Activated CD4-positive, alpha-beta T cell treated with anti-CD3 and anti-CD28 coated beads, Interleukin-2, amount 10 ng/mL, durations not matched to agents 24 days and 14 days (primary cell): ENCODE results near the gene MTMR3. TPM values are rescaled to one million over a fixed set of nuclear protein-coding genes. Genes with fewer than 3 reads are reported as not detected.
"Not testable (repeated sequence)": the region's sequence is repeated elsewhere in the genome, so short reads cannot be mapped to it uniquely, and the experiment has no call there.

Experiments used
- DNase-seq: peaks from one replicate; pipeline ENCODE4 v3.0.0; 2022
- H3K27ac Mint-ChIP-seq: one replicate; pipeline ENCODE4 v1.8.0; 2022; ENCODE audit warnings: mild to moderate bottlenecking, mixed read lengths
- H3K27me3 Mint-ChIP-seq: one replicate; pipeline ENCODE4 v1.8.0; 2022; ENCODE audit warnings: mixed read lengths
- H3K36me3 Mint-ChIP-seq: one replicate; pipeline ENCODE4 v1.8.0; 2022; ENCODE audit warnings: low read depth, mild to moderate bottlenecking, mixed read lengths
- H3K4me1 Mint-ChIP-seq: one replicate; pipeline ENCODE4 v1.8.0; 2021; ENCODE audit warnings: mixed read lengths
- H3K4me3 Mint-ChIP-seq: one replicate; pipeline ENCODE4 v1.8.0; 2022; ENCODE audit warnings: mild to moderate bottlenecking, moderate library complexity, mixed read lengths
- H3K9me3 Mint-ChIP-seq: one replicate; pipeline ENCODE4 v1.8.0; 2021; ENCODE audit warnings: mixed read lengths
- intact Hi-C: fragments of 100-400 bp; cut with micrococcal nuclease; formaldehyde crosslinking; loops from one replicate; pipeline ENCODE4 v1.15.1; 2023
- total RNA-seq: library from RNA; stranded (reverse); gene quantifications from 2 replicates; pipeline ENCODE4 v1.2.3, GENCODE V29; 2022

MTMR3 gene
- total RNA-seq, 1 donor from 2014 or later, result 23.9 TPM

DNA sequence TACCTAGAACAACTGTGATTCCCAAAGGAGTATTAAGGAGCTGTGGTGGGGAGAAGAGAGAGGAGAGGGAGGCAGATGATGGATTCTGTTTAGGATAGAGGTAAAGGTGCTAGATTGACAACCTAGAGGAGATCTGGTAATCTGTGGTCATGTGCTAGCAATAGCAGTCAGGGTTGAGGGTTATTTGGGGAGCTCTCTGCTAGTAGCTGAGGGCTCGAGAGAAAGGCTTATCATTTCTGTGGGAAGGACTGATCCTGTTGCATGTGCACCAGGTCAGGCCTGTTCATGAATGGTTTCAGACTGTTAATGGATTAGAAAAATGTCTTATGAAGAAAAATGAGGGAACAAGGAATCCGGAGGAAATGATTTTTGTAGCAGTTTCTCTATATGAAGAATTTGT lies 63.2 kb downstream of the MTMR3 start:
- Mint-ChIP-seq H3K36me3 (no peaks in the 10 kb centered on the region), H3K9me3 (no peaks in the 10 kb centered on the region), H3K27ac (no peak overlapping the region), H3K4me3 (no peak overlapping the region), H3K27me3 (peaks cover 1% of the 10 kb centered on the region), H3K4me1 (peaks cover 7% of the 10 kb centered on the region)
- DNase-seq, result no peak
- intact Hi-C loops, result no loop called here

- Mint-ChIP-seq H3K27ac (no peak overlapping the region), H3K9me3 (no peaks in the 10 kb centered on the region), H3K4me3 (no peak overlapping the region), H3K27me3 (peaks cover 1% of the 10 kb centered on the region), H3K4me1 (peaks cover 6% of the 10 kb centered on the region), H3K36me3 (no peaks in the 10 kb centered on the region)
- intact Hi-C loops, result no loop called here
- no peak for DNase-seq
Measured at GRCh38 chr22:29947410-29948384, 64.7 kb downstream of the MTMR3 start.

GRCh38 chr22:29948385-29948769 lies 65.4 kb downstream of the MTMR3 start:
- Mint-ChIP-seq H3K27ac (no peak overlapping the region), H3K9me3 (no peaks in the 10 kb centered on the region), H3K4me3 (no peak overlapping the region), H3K36me3 (no peaks in the 10 kb centered on the region), H3K27me3 (peaks cover 1% of the 10 kb centered on the region), H3K4me1 (peaks cover 6% of the 10 kb centered on the region)
- intact Hi-C loops, result no loop called here
- no peak for DNase-seq

GRCh38 chr22:29949872-29950271 lies 66.9 kb downstream of the MTMR3 start:
- H3K9me3 Mint-ChIP-seq, result no peaks in the 10 kb centered on the region
- no peak overlapping the region for H3K4me3 Mint-ChIP-seq
- H3K27me3 Mint-ChIP-seq, result peaks cover 1% of the 10 kb centered on the region
- H3K27ac Mint-ChIP-seq, result no peak overlapping the region
- no peak for DNase-seq
- H3K4me1 Mint-ChIP-seq, result no peaks in the 10 kb centered on the region
- H3K36me3 Mint-ChIP-seq, result no peaks in the 10 kb centered on the region
- intact Hi-C loops, result no loop called here

- Mint-ChIP-seq H3K4me1 (no peaks in the 10 kb centered on the region), H3K27me3 (peaks cover 1% of the 10 kb centered on the region), H3K27ac (no peak overlapping the region), H3K9me3 (no peaks in the 10 kb centered on the region), H3K36me3 (no peaks in the 10 kb centered on the region), H3K4me3 (no peak overlapping the region)
- intact Hi-C loops, result no loop called here
- no peak for DNase-seq
Measured at GRCh38 chr22:29951791-29952413, 68.9 kb downstream of the MTMR3 start.

GRCh38 chr22:29954203-29954855 lies 71.4 kb downstream of the MTMR3 start:
- no peak for DNase-seq
- peaks cover 4% of the 10 kb centered on the region for H3K36me3 Mint-ChIP-seq
- intact Hi-C loops, result no loop called here
- no peak overlapping the region for H3K27ac Mint-ChIP-seq
- no peak overlapping the region for H3K4me3 Mint-ChIP-seq
- no peaks in the 10 kb centered on the region for H3K27me3 Mint-ChIP-seq
- no peaks in the 10 kb centered on the region for H3K9me3 Mint-ChIP-seq
- H3K4me1 Mint-ChIP-seq, result no peaks in the 10 kb centered on the region

- Mint-ChIP-seq H3K9me3 (no peaks in the 10 kb centered on the region), H3K27ac (no peak overlapping the region), H3K27me3 (no peaks in the 10 kb centered on the region), H3K36me3 (peaks cover 4% of the 10 kb centered on the region), H3K4me3 (no peak overlapping the region), H3K4me1 (no peaks in the 10 kb centered on the region)
- DNase-seq, result no peak
- intact Hi-C loops, result no loop called here
Measured at GRCh38 chr22:29956680-29957079, 73.7 kb downstream of the MTMR3 start.

DNA sequence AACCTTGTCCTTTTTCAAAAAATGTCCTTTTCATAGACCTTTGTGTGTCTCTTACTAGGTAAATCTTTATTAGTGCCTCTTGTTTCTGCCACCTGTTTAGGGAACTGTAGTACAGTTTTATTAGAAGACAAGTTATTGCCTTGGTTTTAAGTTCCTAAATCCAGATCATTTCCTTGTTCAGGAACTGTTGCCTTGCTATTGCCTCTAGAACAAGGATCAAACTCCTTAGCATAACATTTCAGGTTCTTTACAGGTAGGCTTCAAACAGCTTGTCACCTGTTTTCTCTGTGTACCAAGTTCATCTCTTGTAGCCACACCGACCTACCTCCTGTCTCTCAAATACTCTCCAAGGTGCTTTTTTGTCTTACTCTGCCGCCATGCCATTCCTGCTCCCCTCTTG lies 75.2 kb downstream of the MTMR3 start:
- Mint-ChIP-seq H3K4me3 (no peak overlapping the region), H3K27ac (no peak overlapping the region), H3K36me3 (peaks cover 4% of the 10 kb centered on the region), H3K4me1 (no peaks in the 10 kb centered on the region), H3K27me3 (no peaks in the 10 kb centered on the region), H3K9me3 (no peaks in the 10 kb centered on the region)
- intact Hi-C loops, result no loop called here
- DNase-seq, result no peak

GRCh38 chr22:29964776-29965175 lies 81.8 kb downstream of the MTMR3 start:
- Mint-ChIP-seq H3K27me3 (no peaks in the 10 kb centered on the region), H3K4me3 (no peak overlapping the region), H3K4me1 (peaks cover 2% of the 10 kb centered on the region), H3K9me3 (no peaks in the 10 kb centered on the region), H3K36me3 (peaks cover 2% of the 10 kb centered on the region), H3K27ac (no peak overlapping the region)
- DNase-seq, result no peak
- intact Hi-C loops, result no loop called here

DNA sequence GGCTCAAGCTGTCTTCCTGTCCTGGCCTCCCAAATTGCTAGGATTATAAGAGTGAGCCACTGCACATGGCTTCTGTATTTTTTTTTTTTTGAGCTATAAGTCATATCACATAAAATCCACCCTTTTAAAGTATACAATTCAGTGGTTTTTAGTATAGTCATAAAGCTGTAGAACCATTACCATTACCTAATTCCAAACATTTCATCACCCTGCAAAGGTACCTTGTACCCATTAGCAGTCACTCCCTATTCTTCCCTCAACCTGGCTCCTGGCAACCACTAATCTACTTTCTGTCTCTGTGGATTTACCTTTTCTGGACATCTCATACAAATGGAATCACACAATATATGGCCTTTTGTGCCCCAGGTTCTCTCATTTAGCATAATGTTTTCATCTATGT lies 84.5 kb downstream of the MTMR3 start:
- no peak for DNase-seq
- Mint-ChIP-seq H3K9me3 (no peaks in the 10 kb centered on the region), H3K4me1 (peaks cover 2% of the 10 kb centered on the region), H3K27ac (no peak overlapping the region), H3K27me3 (no peaks in the 10 kb centered on the region), H3K36me3 (peaks cover 11% of the 10 kb centered on the region), H3K4me3 (no peak overlapping the region)
- intact Hi-C loops, result no loop called here

DNA sequence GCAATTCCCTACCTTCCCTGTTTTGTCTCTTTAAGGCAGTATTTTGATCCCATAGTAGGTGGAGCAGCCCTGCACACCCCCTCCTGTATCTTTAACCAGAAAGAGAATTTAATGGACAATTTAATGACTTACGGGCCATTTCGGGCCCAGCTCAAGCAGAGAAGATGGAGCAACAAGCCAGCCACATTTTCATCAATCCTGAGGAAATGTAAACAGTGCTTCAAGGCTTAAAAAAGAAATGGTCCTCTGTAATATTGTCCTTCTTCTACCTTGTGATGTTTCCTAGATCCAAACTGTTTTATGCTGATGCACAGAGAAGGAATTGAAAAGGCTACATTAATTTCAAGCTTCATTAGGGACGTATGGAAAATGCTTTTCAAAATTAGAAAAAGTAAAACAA lies 88.6 kb downstream of the MTMR3 start:
- Mint-ChIP-seq H3K36me3 (peaks cover 11% of the 10 kb centered on the region), H3K27ac (no peak overlapping the region), H3K4me3 (no peak overlapping the region), H3K27me3 (no peaks in the 10 kb centered on the region), H3K9me3 (no peaks in the 10 kb centered on the region), H3K4me1 (no peaks in the 10 kb centered on the region)
- no peak for DNase-seq
- intact Hi-C loops, result no loop called here

- intact Hi-C loops, result no loop called here
- no peaks in the 10 kb centered on the region for H3K9me3 Mint-ChIP-seq
- H3K4me3 Mint-ChIP-seq, result no peak overlapping the region
- H3K27me3 Mint-ChIP-seq, result no peaks in the 10 kb centered on the region
- DNase-seq, result no peak
- H3K36me3 Mint-ChIP-seq, result peaks cover 11% of the 10 kb centered on the region
- no peaks in the 10 kb centered on the region for H3K4me1 Mint-ChIP-seq
- H3K27ac Mint-ChIP-seq, result no peak overlapping the region
Measured at GRCh38 chr22:29972121-29972520, 89.1 kb downstream of the MTMR3 start.

GRCh38 chr22:29973269-29973668 lies 90.3 kb downstream of the MTMR3 start:
- peaks cover 11% of the 10 kb centered on the region for H3K36me3 Mint-ChIP-seq
- no peak for DNase-seq
- H3K4me1 Mint-ChIP-seq, result no peaks in the 10 kb centered on the region
- no peaks in the 10 kb centered on the region for H3K9me3 Mint-ChIP-seq
- intact Hi-C loops, result no loop called here
- H3K27me3 Mint-ChIP-seq, result no peaks in the 10 kb centered on the region
- H3K27ac Mint-ChIP-seq, result no peak overlapping the region
- no peak overlapping the region for H3K4me3 Mint-ChIP-seq

DNA sequence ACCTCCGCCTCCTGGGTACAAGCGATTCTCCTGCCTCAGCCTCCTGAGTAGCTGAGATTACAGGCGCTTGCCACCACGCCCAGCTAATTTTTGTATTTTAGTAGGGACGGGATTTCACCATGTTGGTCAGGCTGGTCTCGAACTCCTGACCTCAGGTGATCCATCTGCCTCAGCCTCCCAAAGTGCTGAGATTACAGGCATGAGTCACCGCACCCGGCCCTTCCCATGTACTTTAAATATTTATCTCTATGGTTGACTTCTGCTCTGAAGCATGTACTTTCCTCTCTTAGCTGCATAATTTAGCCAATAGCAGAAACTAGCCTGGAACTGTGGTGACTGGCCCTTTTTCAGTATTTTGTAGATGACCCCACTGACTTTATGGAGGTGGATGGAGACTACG lies 90.7 kb downstream of the MTMR3 start:
- H3K27me3 Mint-ChIP-seq, H3K9me3 Mint-ChIP-seq, intact Hi-C loops, H3K27ac Mint-ChIP-seq, DNase-seq, H3K4me3 Mint-ChIP-seq, H3K4me1 Mint-ChIP-seq: not testable (repeated sequence)
- H3K36me3 Mint-ChIP-seq, result peaks cover 13% of the 10 kb centered on the region
